NB4 (cell line): Measurements from ENCODE around the gene PDZD2.
"Not testable (repeated sequence)": the region's sequence is repeated elsewhere in the genome, so short reads cannot be mapped to it uniquely, and the experiment has no call there.

Experiments
- DNase-seq: peaks from one replicate; pipeline ENCODE4 v3.0.0; 2010; ENCODE audit warnings: low read depth
- H3K4me3 ChIP-seq: one replicate; pipeline ENCODE4 v1.5.1; 2011; ENCODE audit warnings: mild to moderate bottlenecking, low read depth, low read length, moderate library complexity
- CTCF ChIP-seq: IDR thresholded peaks from one replicate; pipeline ENCODE4 v1.5.1; 2012; ENCODE audit warnings: low read depth, low read length
- MAX ChIP-seq: IDR thresholded peaks from 2 replicates; pipeline ENCODE4 v1.6.1; 2011; ENCODE audit warnings: low read depth, low read length
- MYC ChIP-seq: IDR thresholded peaks from 2 replicates; pipeline ENCODE4 v1.6.1; 2011; ENCODE audit warnings: low read depth, low read length
- POLR2A ChIP-seq: IDR thresholded peaks from 2 replicates; pipeline ENCODE4 v1.6.1; 2011; ENCODE audit warnings: mild to moderate bottlenecking; ENCODE audit not compliant: insufficient read length; ENCODE audit errors: extremely low read depth

PDZD2 gene

GRCh38 chr5:31731016-31731415 is 92.1 kb downstream of the PDZD2 start:
- TF ChIP-seq MAX (no peak), POLR2A (no peak), CTCF (no peak), MYC (no peak)
- no peak for DNase-seq
- H3K4me3 ChIP-seq: no peak overlapping the region

- no peak for TF ChIP-seq MAX
- no peak for TF ChIP-seq POLR2A
- no peak for TF ChIP-seq CTCF
- no peak overlapping the region for H3K4me3 ChIP-seq
- DNase-seq: no peak
Measured at GRCh38 chr5:31731710-31732301, 92.9 kb downstream of the PDZD2 start.

GRCh38 chr5:31732821-31733220 is 93.9 kb downstream of the PDZD2 start:
- not testable (repeated sequence) for DNase-seq, H3K4me3 ChIP-seq

- no peak overlapping the region for H3K4me3 ChIP-seq
- no peak for TF ChIP-seq POLR2A
- no peak for TF ChIP-seq MAX
- TF ChIP-seq MYC: no peak
- no peak for TF ChIP-seq CTCF
- no peak for DNase-seq
Measured at GRCh38 chr5:31733371-31733770, 94.4 kb downstream of the PDZD2 start.

- no peak overlapping the region for H3K4me3 ChIP-seq
- TF ChIP-seq CTCF (no peak), MYC (no peak), MAX (no peak), POLR2A (no peak)
- no peak for DNase-seq
Measured at GRCh38 chr5:31736127-31736526, 97.2 kb downstream of the PDZD2 start.

GRCh38 chr5:31738199-31738598 is 99.3 kb downstream of the PDZD2 start:
- DNase-seq: no peak
- no peak overlapping the region for H3K4me3 ChIP-seq
- TF ChIP-seq MAX: no peak

- TF ChIP-seq POLR2A: no peak
- H3K4me3 ChIP-seq: no peak overlapping the region
- no peak for DNase-seq
Measured at GRCh38 chr5:31741496-31741895, 102.6 kb downstream of the PDZD2 start.
